NT2/D1 (cell line): ENCODE results near the gene ZCCHC8.

ENCODE experiments used
- YY1 ChIP-seq: IDR thresholded peaks from 2 replicates; pipeline ENCODE4 v1.6.1; 2011; ENCODE audit not compliant: insufficient read length, insufficient read depth
- ZNF274 ChIP-seq: IDR thresholded peaks from 2 replicates; pipeline ENCODE4 v1.6.1; 2011; ENCODE audit warnings: mild to moderate bottlenecking, low read depth, low read length

DNA sequence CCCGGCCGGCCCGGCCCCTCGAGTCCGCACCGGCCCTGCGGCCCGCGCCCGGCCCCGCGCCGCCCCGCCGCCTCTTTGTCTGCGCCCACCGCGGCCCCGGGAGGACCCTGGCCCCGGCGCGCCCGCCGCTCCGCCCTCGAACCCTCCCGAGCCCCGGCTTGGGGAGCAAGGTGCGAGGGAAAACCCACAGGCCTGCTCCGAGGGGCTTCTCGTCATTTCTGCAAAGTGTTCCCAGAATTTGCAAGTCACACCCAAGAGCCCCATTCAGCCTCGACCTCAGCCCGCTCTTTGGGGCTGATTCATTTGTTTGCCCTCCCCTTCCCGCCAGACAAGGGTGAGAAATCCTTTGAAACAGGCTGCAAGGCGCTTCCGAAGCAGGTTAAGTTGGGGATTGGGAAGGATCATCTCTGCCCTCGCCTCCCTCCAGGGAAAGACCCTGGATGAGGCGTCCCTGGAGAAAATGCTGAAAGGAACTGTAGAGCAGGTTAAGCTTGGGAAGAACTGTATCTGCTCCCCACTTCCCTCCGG is 77.9 kb downstream of the ZCCHC8 start:
- TF ChIP-seq YY1 (no peak), ZNF274 (no peak)
